Measurements from ENCODE around the gene PTPRN2. TPM values are rescaled to one million over a fixed set of nuclear protein-coding genes. Genes with fewer than 3 reads are reported as not detected.
"Not testable (repeated sequence)": the region's sequence is repeated elsewhere in the genome, so short reads cannot be mapped to it uniquely, and the experiment has no call there.

PTPRN2 gene
- polyA plus RNA-seq, 6 donors from 2014 or later: 1.4 to 4.6 (median 3.8) TPM

- Mint-ChIP-seq H3K4me3 (no peak overlapping the region), H3K4me1 (peaks cover 4 to 19% (median 10%) of the 10 kb centered on the region in 3 donors), H3K9me3 (peaks cover 0 to 6% (median 0%) of the 10 kb centered on the region in 7 donors), H3K27ac (no peak overlapping the region), H3K36me3 (no peaks in the 10 kb centered on the region), H3K27me3 (peaks cover 0 to 21% (median 7%) of the 10 kb centered on the region in 3 donors)
- no peak for DNase-seq
- ATAC-seq (ENCODE audit: low read depth in 2 of 2): no peak
Observed at GRCh38 chr7:157926107-157926506, 661.5 kb downstream of the PTPRN2 start.

- peaks cover 0 to 21% (median 7%) of the 10 kb centered on the region in 3 donors for H3K27me3 Mint-ChIP-seq
- no peak overlapping the region for H3K4me3 Mint-ChIP-seq
- H3K36me3 Mint-ChIP-seq: no peaks in the 10 kb centered on the region
- no peak for ATAC-seq (ENCODE audit: low read depth in 2 of 2)
- no peak overlapping the region for H3K27ac Mint-ChIP-seq
- no peak for DNase-seq
- peaks cover 0 to 9% (median 0%) of the 10 kb centered on the region in 7 donors for H3K9me3 Mint-ChIP-seq
- H3K4me1 Mint-ChIP-seq: peaks cover 4 to 19% (median 10%) of the 10 kb centered on the region in 3 donors
Observed at GRCh38 chr7:157925383-157925875, 662.2 kb downstream of the PTPRN2 start.

DNA sequence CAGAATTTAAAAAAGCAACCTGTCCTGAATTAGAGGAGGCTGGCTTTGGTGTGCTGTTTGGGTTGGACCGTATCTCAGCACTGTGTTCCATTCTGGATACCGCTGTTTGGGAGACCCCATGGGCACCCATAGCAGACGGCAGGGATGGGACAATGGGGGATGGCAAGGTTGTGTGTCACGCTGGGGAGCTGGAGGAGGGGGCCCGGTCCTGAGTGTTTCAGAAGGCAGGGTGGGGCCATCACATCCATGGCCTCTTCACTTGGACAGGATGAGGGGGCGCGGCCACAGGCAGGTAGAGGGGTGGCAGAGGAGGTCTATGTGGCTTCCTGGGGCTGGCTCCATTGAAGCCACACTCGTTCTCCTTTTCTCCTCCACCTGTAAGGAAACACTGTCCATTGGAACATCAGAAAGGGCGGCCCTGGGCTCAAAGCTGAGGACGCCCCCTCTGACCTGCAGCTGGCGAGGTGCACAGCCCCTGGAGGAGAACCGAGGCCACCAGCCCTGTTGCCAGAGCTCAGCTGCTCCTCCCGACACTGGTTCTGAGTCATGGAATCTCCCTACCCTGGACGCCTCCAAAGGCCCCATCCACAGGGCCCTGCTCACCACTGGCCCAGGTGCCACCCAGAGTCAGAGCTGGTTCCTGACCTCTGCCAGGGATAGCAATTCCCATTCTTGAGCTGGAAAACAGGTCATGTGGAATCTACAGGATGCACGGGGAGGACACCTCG, 663.6 kb downstream of the PTPRN2 start:
- H3K9me3 Mint-ChIP-seq: peaks cover 0 to 9% (median 0%) of the 10 kb centered on the region in 7 donors
- H3K27me3 Mint-ChIP-seq: peaks cover 0 to 16% (median 0%) of the 10 kb centered on the region in 3 donors
- H3K36me3 Mint-ChIP-seq: no peaks in the 10 kb centered on the region
- no peak for DNase-seq
- no peak for ATAC-seq (ENCODE audit: low read depth in 2 of 2)
- H3K4me1 Mint-ChIP-seq: peaks cover 4 to 19% (median 10%) of the 10 kb centered on the region in 3 donors
- H3K4me3 Mint-ChIP-seq: no peak overlapping the region
- H3K27ac Mint-ChIP-seq: no peak overlapping the region

- H3K36me3 Mint-ChIP-seq: no peaks in the 10 kb centered on the region
- DNase-seq (no peak), ATAC-seq (ENCODE audit: low read depth in 2 of 2) (no peak)
- H3K4me3 Mint-ChIP-seq: no peak overlapping the region
- peaks cover 0 to 23% (median 6%) of the 10 kb centered on the region in 3 donors for H3K27me3 Mint-ChIP-seq
- peaks cover 4 to 11% (median 10%) of the 10 kb centered on the region in 3 donors for H3K4me1 Mint-ChIP-seq
- no peak overlapping the region for H3K27ac Mint-ChIP-seq
- peaks cover 0 to 14% (median 0%) of the 10 kb centered on the region in 7 donors for H3K9me3 Mint-ChIP-seq
Observed at GRCh38 chr7:157922576-157922975, 665.0 kb downstream of the PTPRN2 start.

DNA sequence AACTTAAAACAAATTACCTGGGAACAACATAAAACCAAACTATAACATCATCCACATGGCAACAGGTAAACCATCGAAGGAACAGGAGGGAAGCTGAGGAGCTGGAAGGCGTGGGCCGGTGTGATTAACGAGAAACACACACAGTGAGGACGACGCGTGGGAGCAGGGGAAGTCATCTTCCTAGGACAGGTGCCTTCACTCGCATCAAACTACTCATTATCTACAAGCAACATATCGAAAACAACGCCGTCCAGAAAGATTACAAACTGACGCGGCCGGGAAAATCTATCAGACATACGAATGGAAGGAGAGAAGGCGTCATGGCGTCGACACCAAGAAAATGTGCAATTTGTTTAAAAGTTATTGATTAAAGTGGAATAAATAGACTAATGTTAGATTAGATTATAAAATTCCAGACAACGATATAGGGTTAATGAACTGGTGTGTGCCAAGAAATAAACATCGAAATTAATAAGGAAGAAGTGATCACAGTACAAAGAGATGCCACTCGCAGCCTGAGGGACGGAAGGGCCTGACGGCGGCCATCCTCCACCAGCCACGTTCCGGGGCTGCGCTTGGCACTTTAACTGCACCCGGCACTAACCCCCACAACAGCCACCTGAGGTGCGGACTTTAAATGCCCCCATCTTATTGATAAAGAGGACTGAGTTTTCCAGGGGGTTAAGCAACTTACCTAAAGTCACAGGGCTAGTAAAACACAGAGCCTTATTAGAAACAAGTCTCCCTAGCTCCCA, 669.1 kb downstream of the PTPRN2 start:
- Mint-ChIP-seq H3K9me3 (peaks cover 4 to 26% (median 14%) of the 10 kb centered on the region in 7 donors), H3K4me1 (no peaks in the 10 kb centered on the region), H3K27ac (no peak overlapping the region), H3K36me3 (no peaks in the 10 kb centered on the region), H3K4me3 (no peak overlapping the region), H3K27me3 (peaks cover 0 to 14% (median 6%) of the 10 kb centered on the region in 3 donors)
- ATAC-seq (ENCODE audit: low read depth in 2 of 2) (no peak), DNase-seq (no peak)

- H3K27ac Mint-ChIP-seq: no peak overlapping the region
- peaks cover 4 to 30% (median 14%) of the 10 kb centered on the region in 7 donors for H3K9me3 Mint-ChIP-seq
- peaks cover 0 to 12% (median 6%) of the 10 kb centered on the region in 3 donors for H3K27me3 Mint-ChIP-seq
- ATAC-seq (ENCODE audit: low read depth in 2 of 2) (no peak), DNase-seq (no peak)
- H3K4me1 Mint-ChIP-seq: no peaks in the 10 kb centered on the region
- H3K4me3 Mint-ChIP-seq: no peak overlapping the region
- H3K36me3 Mint-ChIP-seq: no peaks in the 10 kb centered on the region
Observed at GRCh38 chr7:157916946-157917640, 670.5 kb downstream of the PTPRN2 start.

GRCh38 chr7:157910446-157910845, 677.2 kb downstream of the PTPRN2 start:
- DNase-seq (no peak), ATAC-seq (ENCODE audit: low read depth in 2 of 2) (no peak)
- Mint-ChIP-seq H3K4me1 (no peaks in the 10 kb centered on the region), H3K27ac (no peak overlapping the region), H3K36me3 (no peaks in the 10 kb centered on the region), H3K9me3 (peaks cover 0 to 32% (median 9%) of the 10 kb centered on the region in 7 donors), H3K4me3 (no peak overlapping the region), H3K27me3 (peaks cover 0 to 5% (median 0%) of the 10 kb centered on the region in 3 donors)

GRCh38 chr7:157910045-157910444, 677.6 kb downstream of the PTPRN2 start:
- ATAC-seq (ENCODE audit: low read depth in 2 of 2): not testable (repeated sequence)

GRCh38 chr7:157909370-157909769, 678.3 kb downstream of the PTPRN2 start:
- peaks cover 0 to 21% (median 6%) of the 10 kb centered on the region in 7 donors for H3K9me3 Mint-ChIP-seq
- no peaks in the 10 kb centered on the region for H3K36me3 Mint-ChIP-seq
- no peaks in the 10 kb centered on the region for H3K4me1 Mint-ChIP-seq
- ATAC-seq (ENCODE audit: low read depth in 2 of 2) (no peak), DNase-seq (no peak)
- H3K4me3 Mint-ChIP-seq: no peak overlapping the region
- H3K27ac Mint-ChIP-seq: no peak overlapping the region
- peaks cover 0 to 5% (median 0%) of the 10 kb centered on the region in 3 donors for H3K27me3 Mint-ChIP-seq

More at GRCh38 chr7:157910045-157910444, 677.6 kb downstream of the PTPRN2 start:
- not testable (repeated sequence) for H3K4me3 Mint-ChIP-seq, H3K27me3 Mint-ChIP-seq, DNase-seq, H3K27ac Mint-ChIP-seq, H3K36me3 Mint-ChIP-seq, H3K4me1 Mint-ChIP-seq
- H3K9me3 Mint-ChIP-seq: peaks cover 0 to 28% (median 7%) of the 10 kb centered on the region in 7 donors

DNA sequence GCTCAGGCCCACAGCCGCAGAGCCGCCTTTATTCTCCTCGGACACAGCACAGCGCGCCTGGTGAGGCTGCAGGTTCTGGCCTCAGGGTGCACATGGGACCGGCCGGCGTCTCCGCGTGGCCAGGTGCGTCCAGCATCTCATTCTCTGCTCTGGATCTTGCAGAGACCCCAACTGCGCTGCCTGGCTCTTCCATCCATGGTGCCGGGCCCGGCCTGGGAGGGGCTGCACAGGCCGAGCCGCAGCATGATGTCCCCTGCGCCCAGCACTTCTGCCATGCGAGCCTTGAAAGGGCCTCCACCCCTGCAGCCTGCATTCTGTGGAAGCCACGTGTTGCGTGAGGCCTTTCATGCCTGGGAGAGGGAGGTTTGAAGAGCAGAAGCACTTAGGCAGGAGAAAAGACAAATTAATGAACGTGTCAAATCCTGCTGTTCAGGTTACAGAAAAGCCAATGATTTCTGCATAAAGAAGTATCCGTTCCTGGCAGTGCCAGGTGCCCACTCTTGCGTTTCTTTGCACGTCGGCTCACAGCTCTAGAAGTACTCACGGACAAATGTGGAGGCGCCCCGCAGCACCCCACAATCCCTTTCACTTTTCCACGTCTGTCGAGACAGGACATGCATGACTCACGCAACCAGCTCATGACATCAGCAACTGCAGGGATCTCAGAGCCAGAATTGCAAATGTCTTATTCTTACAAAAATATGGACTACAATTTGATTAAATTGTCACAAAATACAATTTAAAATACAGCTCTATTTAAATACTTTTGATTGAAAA, 679.4 kb downstream of the PTPRN2 start:
- ATAC-seq (ENCODE audit: low read depth in 2 of 2): no peak
- H3K4me1 Mint-ChIP-seq: no peaks in the 10 kb centered on the region
- H3K9me3 Mint-ChIP-seq: peaks cover 0 to 10% (median 3%) of the 10 kb centered on the region in 7 donors
- no peaks in the 10 kb centered on the region for H3K36me3 Mint-ChIP-seq
- no peak overlapping the region for H3K27ac Mint-ChIP-seq
- no peak for DNase-seq
- H3K4me3 Mint-ChIP-seq: no peak overlapping the region
- peaks cover 0 to 5% (median 0%) of the 10 kb centered on the region in 3 donors for H3K27me3 Mint-ChIP-seq

GRCh38 chr7:157907091-157907490, 680.5 kb downstream of the PTPRN2 start:
- Mint-ChIP-seq H3K36me3 (no peaks in the 10 kb centered on the region), H3K4me3 (no peak overlapping the region), H3K27ac (no peak overlapping the region), H3K4me1 (no peaks in the 10 kb centered on the region), H3K9me3 (peaks cover 0 to 8% (median 3%) of the 10 kb centered on the region in 7 donors), H3K27me3 (peaks cover 0 to 5% (median 4%) of the 10 kb centered on the region in 3 donors)
- no peak for DNase-seq
- no peak for ATAC-seq (ENCODE audit: low read depth in 2 of 2)

GRCh38 chr7:157906583-157906982, 681.0 kb downstream of the PTPRN2 start:
- Mint-ChIP-seq H3K27ac (no peak overlapping the region), H3K9me3 (peaks cover 0 to 8% (median 3%) of the 10 kb centered on the region in 7 donors)
- no peak for ATAC-seq (ENCODE audit: low read depth in 2 of 2)

More at GRCh38 chr7:157906583-157906982, 681.0 kb downstream of the PTPRN2 start:
- Mint-ChIP-seq H3K4me3 (no peak overlapping the region), H3K4me1 (no peaks in the 10 kb centered on the region), H3K36me3 (no peaks in the 10 kb centered on the region), H3K27me3 (peaks cover 0 to 5% (median 4%) of the 10 kb centered on the region in 3 donors)
- no peak for DNase-seq
